Endothelial cell of hepatic sinusoid (primary cell): ENCODE results near the gene MYOM3.

Experiments
- in situ Hi-C: cut with HindIII; loops from 2 replicates; pipeline ENCODE4 v1.10.0; 2017; ENCODE audit warnings: low sequenced_read_pairs

MYOM3 gene

GRCh38 chr1:24081190-24081589 is 30.7 kb downstream of the MYOM3 start:
- in situ Hi-C loops, result loop anchor here (5.0 to 10.0 kb wide), 2 partner anchors 36 to 56 kb away; no protein-coding TSS in a partner anchor

GRCh38 chr1:24080131-24080530 is 31.8 kb downstream of the MYOM3 start:
- in situ Hi-C loops, result loop anchor here (5.0 to 10.0 kb wide), 2 partner anchors 37 to 55 kb away; no protein-coding TSS in a partner anchor

- in situ Hi-C loops, result no loop called here
Measured at GRCh38 chr1:24077278-24077978, 34.5 kb downstream of the MYOM3 start.

GRCh38 chr1:24075946-24076345 is 36.0 kb downstream of the MYOM3 start:
- in situ Hi-C loops, result no loop called here

- in situ Hi-C loops, result no loop called here
Measured at GRCh38 chr1:24075590-24075854, 36.4 kb downstream of the MYOM3 start.

- in situ Hi-C loops, result no loop called here
Measured at GRCh38 chr1:24074817-24075589, 36.9 kb downstream of the MYOM3 start.

- in situ Hi-C loops, result no loop called here
Measured at GRCh38 chr1:24074196-24074595, 37.7 kb downstream of the MYOM3 start.

- in situ Hi-C loops, result no loop called here
Measured at GRCh38 chr1:24071941-24072340, 40.0 kb downstream of the MYOM3 start.

GRCh38 chr1:24070821-24071393 is 41.0 kb downstream of the MYOM3 start:
- in situ Hi-C loops, result no loop called here

GRCh38 chr1:24069817-24070216 is 42.1 kb downstream of the MYOM3 start:
- in situ Hi-C loops, result loop anchor here (10.0 kb wide), 2 partner anchors 75 to 325 kb away; partner anchors contain the start of gene IL22RA1

GRCh38 chr1:24067978-24068377 is 44.0 kb downstream of the MYOM3 start:
- in situ Hi-C loops, result loop anchor here (10.0 kb wide), 2 partner anchors 77 to 327 kb away; partner anchors contain the start of gene IL22RA1

- in situ Hi-C loops, result loop anchor here (10.0 kb wide), 2 partner anchors 79 to 329 kb away; partner anchors contain the start of gene IL22RA1
Measured at GRCh38 chr1:24065304-24065703, 46.6 kb downstream of the MYOM3 start.

GRCh38 chr1:24062221-24062620 is 49.7 kb downstream of the MYOM3 start:
- in situ Hi-C loops, result loop anchor here (10.0 kb wide), 2 partner anchors 83 to 333 kb away; partner anchors contain the start of gene IL22RA1

GRCh38 chr1:24060482-24060881 is 51.5 kb downstream of the MYOM3 start:
- in situ Hi-C loops, result loop anchor here (10.0 kb wide), 2 partner anchors 84 to 334 kb away; partner anchors contain the start of gene IL22RA1

GRCh38 chr1:24058671-24059455 is 53.1 kb downstream of the MYOM3 start:
- in situ Hi-C loops, result no loop called here

- in situ Hi-C loops, result no loop called here
Measured at GRCh38 chr1:24057171-24057570, 54.8 kb downstream of the MYOM3 start.

- in situ Hi-C loops, result no loop called here
Measured at GRCh38 chr1:24055681-24056080, 56.3 kb downstream of the MYOM3 start.

- in situ Hi-C loops, result no loop called here
Measured at GRCh38 chr1:24052220-24052619, 59.7 kb downstream of the MYOM3 start.

- in situ Hi-C loops, result no loop called here
Measured at GRCh38 chr1:24051206-24051945, 60.6 kb downstream of the MYOM3 start.

GRCh38 chr1:24049733-24050132 is 62.2 kb downstream of the MYOM3 start:
- in situ Hi-C loops, result no loop called here
